Measurements from ENCODE around the gene IGSF21.

GRCh38 chr1:18174037-18174436, 66.4 kb downstream of the IGSF21 start:
- TF ChIP-seq CTCF (IDR thresholded peaks at IDR 0.05; ENCODE audit: poor library complexity): no peak
- TF ChIP-seq EZH2phosphoT487 (IDR thresholded peaks at IDR 0.05; ENCODE audit: low read depth, severe bottlenecking, unreplicated experiment): no peak
